Adrenal gland (tissue), 12 donors: Measurements from ENCODE around the gene TNFAIP3. TPM values are rescaled to one million over a fixed set of nuclear protein-coding genes. Genes with fewer than 3 reads are reported as not detected.

Experiments
- DNase-seq, 7 donors: peaks; one replicate each; pipeline ENCODE4 v3.0.0-alpha.2; 2019 to 2020
- H3K27ac ChIP-seq, 5 donors: fragments of 200-600 bp; sonication (generic) in 4 of 5; 1 replicate in 3 of 5; 2 replicates in 2 of 5; pipeline versions ENCODE4 v1.5.1 to v1.8.0; 2016 to 2020; ENCODE audit warnings: mild to moderate bottlenecking in 1 of 5
- H3K27me3 ChIP-seq: fragments of 200-600 bp; 2 replicates; pipeline ENCODE4 v1.8.0; 2021
- H3K36me3 ChIP-seq, 2 donors: fragments of 200-600 bp; replicated peaks in 1 of 2; 1 replicate in 1 of 2; 2 replicates in 1 of 2; pipeline versions ENCODE4 v1.5.1 to v1.8.0; 2018 to 2022
- H3K4me1 ChIP-seq, 2 donors: fragments of 200-600 bp; replicated peaks in 1 of 2; 1 replicate in 1 of 2; 2 replicates in 1 of 2; pipeline versions ENCODE4 v1.5.1 to v1.8.0; 2018 to 2021
- H3K4me3 ChIP-seq, 4 donors: fragments of 200-600 bp; sonication (generic) in 3 of 4; one replicate each; pipeline ENCODE4 v1.5.1; 2016 to 2018
- H3K9me3 ChIP-seq, 3 donors: fragments of 200-600 bp; sonication (generic) in 1 of 3; replicated peaks in 1 of 3; 1 replicate in 2 of 3; 2 replicates in 1 of 3; pipeline versions ENCODE4 v1.5.1 to v1.8.0; 2016 to 2021
- POLR2A ChIP-seq, 2 donors: fragments of 450-650 bp; IDR thresholded peaks; one replicate each; pipeline ENCODE4 v1.6.1; 2017; ENCODE audit warnings: antibody characterized with exemption in 2 of 2, mild to moderate bottlenecking in 2 of 2, moderate library complexity in 1 of 2
- WGBS, 4 donors: extraction: QIAGEN DNeasy Blood & Tissue Kit in 2 of 4; methylation state at CpG; one replicate each; pipeline versions ENCODE4 v1.1.5 to v1.1.7; 2013 to 2017; 5-methylcytosine and 5-hydroxymethylcytosine counted together
- intact Hi-C, 2 donors: fragments of 100-400 bp; cut with DNase I; formaldehyde crosslinking; loops; one replicate each; pipeline versions ENCODE4 v1.14.1 to v1.15.0; 2022 to 2023
- polyA plus RNA-seq, 3 donors: library from polyadenylated mRNA; stranded (reverse); fragments of 200-250 nt in 2 of 3; fragments of 350-450 nt in 1 of 3; fragmentation: Illumina TruSeq in 1 of 3; extraction: RNeasy Lipid Tissue Mini Kit (QIAGEN cat#74804) in 1 of 3; gene quantifications; one replicate each; pipeline ENCODE4 v1.2.3, GENCODE V29; 2013 to 2014
- total RNA-seq, 9 donors: library from RNA; depleted of rRNA in 4 of 9; stranded (reverse); fragments of >200 nt in 4 of 9; fragments of 120-200 nt in 1 of 9; fragmentation: NEBNext Ultra II Directional in 1 of 9; extraction: Animal tissue kit (Norgen Biotek cat#: 25700) in 1 of 9; gene quantifications; one replicate each; pipeline versions ENCODE4 v1.1.0 to v1.2.4, GENCODE V29; 2013 to 2023
- TF ChIP-seq, protein P1 (sequence below), 6 experiments: fragments of 450-650 bp in 4 of 6; fragments of 200-600 bp in 2 of 6; sonication (generic) in 1 of 6; IDR thresholded peaks; 1 replicate in 5 of 6; 2 replicates in 1 of 6; pipeline versions ENCODE4 v1.5.1 to v1.8.0; 2016 to 2021; ENCODE audit warnings: antibody characterized with exemption in 6 of 6, mild to moderate bottlenecking in 2 of 6, moderate library complexity in 1 of 6
- donor health status: healthy with polysubstance abuse.
- donor health status: Bipolar disorder and iron deficiency.
- donor health status: DM: yes; HTN: yes; CAD: no.
- donor health status: DM: no; HTN: no; CAD: no.
- donor health status: DM: no; HTN: no; CAD: no.
- donor health status: DM: yes; HTN: yes; CAD: no.

The TNFAIP3 gene
- total and polyA plus RNA-seq, 12 donors, result 5.0 to 29.7 (median 15.2) TPM

DNA sequence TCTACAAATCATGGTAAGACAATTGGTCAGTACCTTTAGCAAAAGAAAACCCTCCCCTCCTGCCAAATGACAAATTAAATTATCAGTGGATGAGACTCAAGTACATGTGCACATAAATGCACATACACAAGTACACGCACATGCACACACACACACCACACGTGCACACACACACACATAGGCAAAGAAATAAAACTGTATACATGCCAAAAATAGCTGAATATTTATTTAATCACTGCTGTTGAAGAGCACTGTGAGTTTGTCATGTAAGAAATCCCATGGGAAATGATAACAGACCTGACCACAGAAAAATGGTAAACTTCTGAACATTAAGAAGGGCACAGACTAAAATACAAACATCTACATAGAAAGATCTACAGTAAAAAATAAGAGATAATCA is 46.6 kb upstream of the TNFAIP3 start:
- H3K27ac ChIP-seq, result peak overlapping the region in 1 of 5 donors; percentile 33
- H3K4me3 ChIP-seq, result no peak overlapping the region
- H3K36me3 ChIP-seq, result no peaks in the 10 kb centered on the region
- intact Hi-C loops, result no loop called here
- peaks cover 0 to 15% of the 10 kb centered on the region in 2 donors for H3K4me1 ChIP-seq
- WGBS, 4 donors, result 80 to 90% (median 85%) methylated on average over 2 of the region's 2 CpGs
- no peak for DNase-seq
- no peaks in the 10 kb centered on the region for H3K9me3 ChIP-seq
- TF ChIP-seq POLR2A (IDR thresholded peaks at IDR 0.05), result no peak
- TF ChIP-seq, protein P1, sequence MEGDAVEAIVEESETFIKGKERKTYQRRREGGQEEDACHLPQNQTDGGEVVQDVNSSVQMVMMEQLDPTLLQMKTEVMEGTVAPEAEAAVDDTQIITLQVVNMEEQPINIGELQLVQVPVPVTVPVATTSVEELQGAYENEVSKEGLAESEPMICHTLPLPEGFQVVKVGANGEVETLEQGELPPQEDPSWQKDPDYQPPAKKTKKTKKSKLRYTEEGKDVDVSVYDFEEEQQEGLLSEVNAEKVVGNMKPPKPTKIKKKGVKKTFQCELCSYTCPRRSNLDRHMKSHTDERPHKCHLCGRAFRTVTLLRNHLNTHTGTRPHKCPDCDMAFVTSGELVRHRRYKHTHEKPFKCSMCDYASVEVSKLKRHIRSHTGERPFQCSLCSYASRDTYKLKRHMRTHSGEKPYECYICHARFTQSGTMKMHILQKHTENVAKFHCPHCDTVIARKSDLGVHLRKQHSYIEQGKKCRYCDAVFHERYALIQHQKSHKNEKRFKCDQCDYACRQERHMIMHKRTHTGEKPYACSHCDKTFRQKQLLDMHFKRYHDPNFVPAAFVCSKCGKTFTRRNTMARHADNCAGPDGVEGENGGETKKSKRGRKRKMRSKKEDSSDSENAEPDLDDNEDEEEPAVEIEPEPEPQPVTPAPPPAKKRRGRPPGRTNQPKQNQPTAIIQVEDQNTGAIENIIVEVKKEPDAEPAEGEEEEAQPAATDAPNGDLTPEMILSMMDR (IDR thresholded peaks at IDR 0.05), result no peak
- no peaks in the 10 kb centered on the region for H3K27me3 ChIP-seq

- no peaks in the 10 kb centered on the region for H3K27me3 ChIP-seq
- H3K27ac ChIP-seq, result peak overlapping the region in 1 of 5 donors; percentile 59
- no peak for TF ChIP-seq POLR2A (IDR thresholded peaks at IDR 0.05)
- TF ChIP-seq, protein P1 (IDR thresholded peaks at IDR 0.05), result no peak
- no peaks in the 10 kb centered on the region for H3K36me3 ChIP-seq
- no peak overlapping the region for H3K4me3 ChIP-seq
- no peak for DNase-seq
- no peaks in the 10 kb centered on the region for H3K9me3 ChIP-seq
- H3K4me1 ChIP-seq, result peaks cover 0 to 15% of the 10 kb centered on the region in 2 donors
- intact Hi-C loops, result no loop called here
- WGBS, 4 donors, result 54 to 69% (median 60%) methylated on average over 1 of the region's 1 CpG
These were observed 46.1 kb upstream of the TNFAIP3 start for GRCh38 chr6:137820952-137821351.

DNA sequence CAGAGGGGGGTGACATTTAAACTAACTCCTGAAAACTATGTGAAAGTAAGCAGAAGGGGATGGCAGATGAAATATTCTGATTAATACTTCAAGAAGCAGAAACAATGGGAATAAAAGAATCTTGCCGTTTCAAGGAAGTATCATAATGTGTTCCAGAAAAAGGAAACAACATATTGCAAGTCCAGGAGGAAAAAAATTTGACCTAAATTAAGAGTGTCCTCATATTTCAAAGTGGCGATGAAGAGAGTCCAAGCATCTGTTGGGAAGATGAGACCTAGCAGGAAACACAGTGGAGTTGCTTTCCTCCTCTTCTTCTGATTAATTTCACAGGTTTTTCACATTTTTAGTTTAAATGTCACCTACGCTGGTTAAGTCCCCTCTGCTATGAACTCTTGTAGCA is 45.6 kb upstream of the TNFAIP3 start:
- Histone ChIP-seq H3K9me3 (no peaks in the 10 kb centered on the region), H3K4me1 (peaks cover 0 to 15% of the 10 kb centered on the region in 2 donors), H3K27me3 (no peaks in the 10 kb centered on the region), H3K27ac (peak overlapping the region in 1 of 5 donors; percentile 59), H3K4me3 (no peak overlapping the region), H3K36me3 (no peaks in the 10 kb centered on the region)
- TF ChIP-seq POLR2A (IDR thresholded peaks at IDR 0.05), result no peak
- TF ChIP-seq, protein P1 (IDR thresholded peaks at IDR 0.05), result no peak
- intact Hi-C loops, result no loop called here
- no peak for DNase-seq
- WGBS, 4 donors, result 39 to 53% (median 52%) methylated on average over 3 of the region's 3 CpGs

DNA sequence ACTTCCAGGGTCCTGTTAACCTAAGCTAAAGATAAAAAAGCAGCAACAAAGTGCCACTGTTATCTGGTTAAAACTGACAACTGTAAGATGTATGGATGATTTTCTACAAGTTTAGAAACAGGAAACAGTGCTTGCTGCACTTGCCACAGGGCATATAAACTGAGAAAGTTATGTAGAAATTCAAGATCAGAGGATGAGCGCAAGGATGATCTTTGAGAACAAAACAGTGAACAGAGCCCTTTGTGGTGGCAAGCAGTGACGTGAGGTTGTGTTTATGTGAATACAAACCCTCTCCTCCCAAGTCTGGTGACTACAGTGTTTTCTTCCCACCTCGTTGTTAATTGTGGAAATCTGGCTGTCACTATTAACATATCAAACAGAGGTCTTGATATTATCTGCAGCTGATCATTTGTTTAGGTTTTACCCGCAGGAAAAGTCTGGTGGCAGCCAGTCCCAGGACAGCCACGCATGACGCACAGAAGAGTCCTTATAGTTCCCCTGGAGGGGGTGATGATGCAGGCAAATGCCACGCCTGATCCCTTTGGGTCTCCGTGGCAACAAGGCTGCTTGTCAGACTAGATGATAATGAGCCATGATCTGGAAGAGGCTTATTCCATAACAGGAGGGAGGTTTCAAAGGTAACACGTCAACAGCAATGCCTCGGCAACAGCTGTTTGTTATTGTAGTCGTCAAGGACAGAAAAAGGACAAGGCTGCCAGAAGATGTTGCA is 43.1 kb upstream of the TNFAIP3 start:
- Histone ChIP-seq H3K27ac (peak overlapping the region in 1 of 5 donors; percentile 28), H3K4me1 (peaks cover 0 to 15% of the 10 kb centered on the region in 2 donors), H3K36me3 (no peaks in the 10 kb centered on the region), H3K9me3 (no peaks in the 10 kb centered on the region), H3K27me3 (no peaks in the 10 kb centered on the region), H3K4me3 (no peak overlapping the region)
- TF ChIP-seq, protein P1 (IDR thresholded peaks at IDR 0.05), result no peak
- TF ChIP-seq POLR2A (IDR thresholded peaks at IDR 0.05), result no peak
- peak in 4 of 7 donors; percentile 26 to 90 (median 36) for DNase-seq
- intact Hi-C loops, result no loop called here
- WGBS, 4 donors, result 35 to 45% (median 39%) methylated on average over 11 of the region's 11 CpGs
